ENCODE measurements around the gene SETD7.

- TF ChIP-seq, protein P1, sequence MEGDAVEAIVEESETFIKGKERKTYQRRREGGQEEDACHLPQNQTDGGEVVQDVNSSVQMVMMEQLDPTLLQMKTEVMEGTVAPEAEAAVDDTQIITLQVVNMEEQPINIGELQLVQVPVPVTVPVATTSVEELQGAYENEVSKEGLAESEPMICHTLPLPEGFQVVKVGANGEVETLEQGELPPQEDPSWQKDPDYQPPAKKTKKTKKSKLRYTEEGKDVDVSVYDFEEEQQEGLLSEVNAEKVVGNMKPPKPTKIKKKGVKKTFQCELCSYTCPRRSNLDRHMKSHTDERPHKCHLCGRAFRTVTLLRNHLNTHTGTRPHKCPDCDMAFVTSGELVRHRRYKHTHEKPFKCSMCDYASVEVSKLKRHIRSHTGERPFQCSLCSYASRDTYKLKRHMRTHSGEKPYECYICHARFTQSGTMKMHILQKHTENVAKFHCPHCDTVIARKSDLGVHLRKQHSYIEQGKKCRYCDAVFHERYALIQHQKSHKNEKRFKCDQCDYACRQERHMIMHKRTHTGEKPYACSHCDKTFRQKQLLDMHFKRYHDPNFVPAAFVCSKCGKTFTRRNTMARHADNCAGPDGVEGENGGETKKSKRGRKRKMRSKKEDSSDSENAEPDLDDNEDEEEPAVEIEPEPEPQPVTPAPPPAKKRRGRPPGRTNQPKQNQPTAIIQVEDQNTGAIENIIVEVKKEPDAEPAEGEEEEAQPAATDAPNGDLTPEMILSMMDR (conservative IDR thresholded peaks at IDR 0.05), result no peak
- TF ChIP-seq ZFX (IDR thresholded peaks at IDR 0.05), result no peak
Measured at GRCh38 chr4:139575072-139575471, 19.1 kb upstream of the SETD7 start.

All from C4-2B (cell line).